Loucy (cell line): ENCODE data around the gene DTX1.

ENCODE experiments used
- H2AFZ ChIP-seq: fragments of 200-600 bp; sonication (generic); 2 replicates; pipeline ENCODE4 v1.6.0; 2016; ENCODE audit warnings: antibody characterized with exemption, mild to moderate bottlenecking, low read length, moderate library complexity
- H3F3A ChIP-seq: fragments of 200-600 bp; 2 replicates; pipeline ENCODE4 v1.6.0; 2016; ENCODE audit warnings: antibody characterized with exemption, low read depth, mild to moderate bottlenecking
- H3K27me3 ChIP-seq: fragments of 200-600 bp; sonication (generic); 2 replicates; pipeline ENCODE4 v1.6.1; 2014; ENCODE audit warnings: low read length, mild to moderate bottlenecking; ENCODE audit not compliant: insufficient read depth, poor library complexity, severe bottlenecking
- H3K36me3 ChIP-seq: fragments of 200-600 bp; sonication (generic); 2 replicates; pipeline ENCODE4 v1.6.1; 2016; ENCODE audit warnings: low read length; ENCODE audit not compliant: insufficient read depth
- H3K4me1 ChIP-seq: fragments of 200-600 bp; sonication (generic); 2 replicates; pipeline ENCODE4 v1.5.1; 2014; ENCODE audit warnings: low read length, mild to moderate bottlenecking; ENCODE audit not compliant: insufficient read depth, poor library complexity, severe bottlenecking
- H3K4me2 ChIP-seq: fragments of 200-600 bp; sonication (generic); 2 replicates; pipeline ENCODE4 v1.6.0; 2014; ENCODE audit warnings: antibody characterized with exemption, low read length, low read depth, mild to moderate bottlenecking; ENCODE audit not compliant: poor library complexity, severe bottlenecking
- H3K4me3 ChIP-seq: fragments of 200-600 bp; sonication (generic); 2 replicates; pipeline ENCODE4 v1.5.1; 2014; ENCODE audit warnings: low read length, mild to moderate bottlenecking, mixed read lengths; ENCODE audit not compliant: poor library complexity, severe bottlenecking
- H3K79me2 ChIP-seq: fragments of 200-600 bp; sonication (generic); 2 replicates; pipeline ENCODE4 v1.6.1; 2014; ENCODE audit warnings: low read length; ENCODE audit not compliant: insufficient read depth
- H3K9ac ChIP-seq: fragments of 200-600 bp; sonication (generic); 2 replicates; pipeline ENCODE4 v1.6.0; 2014; ENCODE audit warnings: mild to moderate bottlenecking, low read depth, low read length, moderate library complexity; ENCODE audit not compliant: poor library complexity, severe bottlenecking
- H3K9me2 ChIP-seq: fragments of 200-600 bp; sonication (generic); replicated peaks from 2 replicates; pipeline ENCODE4 v1.6.1; 2016; ENCODE audit warnings: low read depth, low read length, mixed read lengths
- H3K9me3 ChIP-seq: fragments of 200-600 bp; sonication (generic); 2 replicates; pipeline ENCODE4 v1.6.1; 2014; ENCODE audit warnings: mild to moderate bottlenecking, antibody characterized with exemption, low read length, low read depth; ENCODE audit not compliant: insufficient read depth
- H4K20me1 ChIP-seq: fragments of 200-600 bp; sonication (generic); 2 replicates; pipeline ENCODE4 v1.6.0; 2014; ENCODE audit warnings: antibody characterized with exemption, low read length, mild to moderate bottlenecking; ENCODE audit not compliant: insufficient read depth, poor library complexity, severe bottlenecking
- CTCF ChIP-seq: fragments of 200-600 bp; sonication (generic); conservative IDR thresholded peaks from 2 replicates; pipeline ENCODE4 v1.5.1; 2014; ENCODE audit warnings: mild to moderate bottlenecking, antibody characterized with exemption, low read length
- EZH2phosphoT487 ChIP-seq: fragments of 200-600 bp; IDR thresholded peaks from 2 replicates; pipeline ENCODE4 v1.6.1; 2018; ENCODE audit warnings: antibody characterized with exemption, mild to moderate bottlenecking, moderate library complexity, borderline replicate concordance

Gene DTX1

GRCh38 chr12:113145720-113146551, 89.4 kb downstream of the DTX1 start:
- Histone ChIP-seq H3K9me2 (no peaks in the 10 kb centered on the region), H3K27me3 (no peaks in the 10 kb centered on the region), H2AFZ (no peak overlapping the region), H3F3A (no peaks in the 10 kb centered on the region), H4K20me1 (no peaks in the 10 kb centered on the region), H3K9me3 (no peaks in the 10 kb centered on the region), H3K4me1 (no peaks in the 10 kb centered on the region), H3K36me3 (no peaks in the 10 kb centered on the region), H3K79me2 (no peaks in the 10 kb centered on the region), H3K9ac (no peak overlapping the region), H3K4me3 (no peak overlapping the region), H3K4me2 (no peak overlapping the region)
- TF ChIP-seq EZH2phosphoT487 (no peak), CTCF (no peak)

GRCh38 chr12:113146999-113147398, 90.5 kb downstream of the DTX1 start:
- Histone ChIP-seq H2AFZ (no peak overlapping the region), H3K36me3 (no peaks in the 10 kb centered on the region), H3K9me2 (no peaks in the 10 kb centered on the region), H4K20me1 (no peaks in the 10 kb centered on the region), H3K4me1 (no peaks in the 10 kb centered on the region), H3K9ac (no peak overlapping the region), H3K9me3 (no peaks in the 10 kb centered on the region), H3F3A (no peaks in the 10 kb centered on the region), H3K27me3 (no peaks in the 10 kb centered on the region), H3K4me2 (no peak overlapping the region), H3K4me3 (no peak overlapping the region), H3K79me2 (no peaks in the 10 kb centered on the region)
- TF ChIP-seq EZH2phosphoT487 (no peak), CTCF (no peak)
